Inflammatory macrophage (primary cell): ENCODE measurements around the gene STXBP4.

ENCODE experiments used
- DNase-seq, 2 donors: peaks; one replicate each; pipeline ENCODE4 v3.0.0-alpha.2; 2020 to 2022

The STXBP4 gene

DNA sequence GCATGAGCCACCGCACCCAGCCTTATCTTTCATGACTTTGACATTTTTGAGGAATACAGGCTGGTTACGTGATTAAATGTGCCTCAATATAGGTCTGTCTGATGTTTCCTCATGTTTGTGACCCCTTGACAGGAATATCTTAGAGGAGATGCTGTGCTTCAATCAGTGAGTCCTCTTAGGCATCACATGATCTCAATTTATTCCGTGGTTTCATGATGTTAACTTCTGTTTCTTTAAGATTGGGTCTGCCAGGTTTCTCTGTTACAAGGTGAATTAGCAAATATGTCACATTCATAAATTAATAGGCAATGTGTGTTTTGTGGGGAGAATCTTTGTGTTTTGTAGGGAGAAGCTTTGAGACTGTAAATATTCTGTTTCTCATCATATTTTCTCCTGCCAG is 3.3 kb downstream of the STXBP4 start:
- no peak for DNase-seq

- DNase-seq, result no peak
Measured at GRCh38 chr17:54972406-54973138, 4.0 kb downstream of the STXBP4 start.

- DNase-seq, result no peak
Measured at GRCh38 chr17:54974759-54975158, 6.2 kb downstream of the STXBP4 start.

DNA sequence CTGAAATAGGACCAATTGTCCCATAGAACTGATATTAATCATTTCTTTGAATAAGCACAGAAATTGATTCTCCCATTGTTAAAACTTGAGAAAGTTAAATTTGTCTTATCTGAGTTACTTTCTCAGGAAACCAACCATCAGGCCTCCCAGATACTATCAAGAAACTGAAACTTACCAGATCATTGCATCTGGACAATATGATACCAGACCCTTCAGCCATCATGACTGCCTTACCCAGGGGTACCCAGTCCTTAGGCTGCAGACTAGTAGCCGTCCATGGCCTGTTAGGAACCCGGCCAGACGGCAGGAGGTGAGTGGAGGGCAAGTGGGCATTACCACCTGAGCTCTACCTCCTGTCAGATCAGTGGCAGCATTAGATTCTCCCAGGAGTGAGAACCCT is 7.8 kb downstream of the STXBP4 start:
- DNase-seq, result no peak

DNA sequence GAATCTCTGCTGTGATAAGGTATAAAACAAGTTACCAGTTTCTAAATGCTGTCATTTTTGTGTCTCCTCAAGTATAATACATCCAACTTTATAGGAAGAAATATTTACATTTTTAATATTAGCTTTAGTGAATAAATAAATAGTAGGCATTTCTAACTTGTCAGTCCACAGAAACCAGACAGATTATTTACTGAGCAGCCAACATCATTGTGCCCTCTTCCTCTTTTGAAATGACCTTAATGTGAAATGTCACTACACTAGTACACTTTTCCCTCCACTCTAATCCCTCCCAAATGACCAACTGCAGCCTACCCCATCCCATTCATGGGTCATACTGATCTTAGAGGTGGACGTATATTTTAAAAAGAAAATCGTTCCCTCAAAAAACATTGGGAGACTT is 9.2 kb downstream of the STXBP4 start:
- no peak for DNase-seq

DNA sequence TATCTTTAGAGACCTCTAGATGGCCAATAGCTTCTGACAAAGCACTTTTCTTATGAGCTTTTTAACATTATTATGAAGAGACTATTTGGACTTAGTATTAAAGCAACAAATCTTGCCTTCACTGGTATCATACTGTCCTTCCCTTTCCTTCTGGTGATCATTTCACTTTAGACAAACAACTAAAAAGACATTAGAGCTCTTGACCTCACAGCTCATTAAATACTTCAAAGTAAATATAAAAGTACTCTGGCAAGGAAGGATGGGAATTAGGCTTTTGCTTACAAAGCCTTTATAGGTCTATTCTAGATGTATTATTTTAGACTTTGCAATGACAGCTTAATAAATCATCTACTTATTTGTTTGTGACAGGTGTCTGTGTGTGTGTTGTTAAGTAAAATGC is 11.1 kb downstream of the STXBP4 start:
- no peak for DNase-seq

DNA sequence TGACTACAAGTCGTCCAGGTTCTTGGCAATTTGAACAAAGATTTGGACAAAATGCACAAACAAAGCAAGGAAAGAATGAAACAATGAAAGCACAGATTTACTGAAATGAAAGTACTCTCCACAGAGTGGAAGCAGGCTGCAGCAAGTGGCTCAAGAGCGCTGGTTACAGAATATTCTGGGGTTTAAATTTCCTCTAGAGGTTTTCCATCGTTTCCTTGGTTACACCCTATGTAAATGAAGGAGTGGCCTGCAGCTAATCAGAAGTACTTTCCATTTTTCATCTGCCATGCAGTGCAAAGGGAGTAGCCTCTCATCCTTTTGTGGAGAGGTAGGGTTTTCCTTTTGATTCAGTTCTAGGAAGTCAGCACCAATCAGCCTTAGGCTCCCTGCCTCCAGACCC is 11.8 kb downstream of the STXBP4 start:
- DNase-seq, result no peak

GRCh38 chr17:54982399-54982798 is 13.8 kb downstream of the STXBP4 start:
- DNase-seq, result no peak

- no peak for DNase-seq
Measured at GRCh38 chr17:54983260-54983659, 14.7 kb downstream of the STXBP4 start.

GRCh38 chr17:54985476-54985875 is 16.9 kb downstream of the STXBP4 start:
- no peak for DNase-seq

DNA sequence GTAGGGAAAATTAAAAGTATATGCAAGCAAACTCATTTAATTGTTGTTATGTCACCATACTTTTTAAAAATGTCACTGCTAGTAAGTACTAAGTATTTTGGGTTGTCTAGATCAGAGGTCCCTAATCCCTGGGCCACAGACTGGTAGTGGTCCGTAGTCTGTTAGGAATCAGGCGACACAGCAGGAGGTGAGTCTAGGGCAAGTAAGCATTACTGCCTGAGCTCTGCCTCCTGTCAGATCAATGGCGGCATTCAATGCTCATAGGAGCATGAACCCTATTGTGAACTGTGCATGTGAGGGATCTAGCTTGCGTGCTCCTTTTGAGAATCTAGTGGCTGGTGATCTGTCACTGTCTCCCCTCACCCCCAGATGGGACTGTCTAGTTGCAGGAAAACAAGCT is 21.6 kb downstream of the STXBP4 start:
- DNase-seq, result no peak

GRCh38 chr17:54991567-54991966 is 23.0 kb downstream of the STXBP4 start:
- DNase-seq, result no peak

- peak; percentile 28 to 44 for DNase-seq
Measured at GRCh38 chr17:54992797-54993639, 24.5 kb downstream of the STXBP4 start.

DNA sequence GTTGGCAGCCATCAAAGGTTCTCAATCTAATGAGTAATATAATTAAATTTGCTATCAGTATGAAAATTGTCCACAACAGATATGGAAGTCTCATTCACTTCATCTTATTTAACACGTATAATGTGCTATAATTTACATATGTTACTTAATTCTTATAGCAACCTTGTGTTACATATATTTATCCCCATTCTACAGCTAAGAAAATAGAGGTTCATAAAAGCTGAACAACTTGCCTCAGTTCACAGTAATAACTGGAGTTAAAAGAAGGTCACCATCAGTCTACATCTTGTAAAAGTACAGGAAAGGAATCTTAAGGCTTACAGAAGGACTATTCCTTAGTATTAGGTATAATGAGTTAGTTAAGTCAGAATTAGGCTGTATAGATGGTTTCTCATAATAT is 27.9 kb downstream of the STXBP4 start:
- no peak for DNase-seq

DNA sequence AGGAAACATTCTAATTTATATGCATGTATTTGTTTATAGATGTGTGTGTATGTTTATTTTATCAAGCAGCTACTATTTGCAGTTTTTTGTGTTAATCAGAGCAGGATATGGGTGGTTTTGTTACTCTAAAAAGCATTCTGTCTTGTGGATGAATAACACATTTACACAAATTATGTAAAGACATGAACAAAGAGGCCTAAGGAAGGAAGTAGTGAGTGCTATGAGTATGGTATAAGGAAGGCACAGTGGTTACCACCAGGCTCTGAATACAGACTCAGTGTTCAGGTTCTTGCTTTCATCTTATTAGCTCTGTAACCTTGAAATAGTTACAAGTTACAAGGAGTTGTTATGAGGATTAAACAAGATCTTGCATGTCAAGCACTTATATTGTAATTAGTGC is 33.9 kb downstream of the STXBP4 start:
- DNase-seq, result no peak

DNA sequence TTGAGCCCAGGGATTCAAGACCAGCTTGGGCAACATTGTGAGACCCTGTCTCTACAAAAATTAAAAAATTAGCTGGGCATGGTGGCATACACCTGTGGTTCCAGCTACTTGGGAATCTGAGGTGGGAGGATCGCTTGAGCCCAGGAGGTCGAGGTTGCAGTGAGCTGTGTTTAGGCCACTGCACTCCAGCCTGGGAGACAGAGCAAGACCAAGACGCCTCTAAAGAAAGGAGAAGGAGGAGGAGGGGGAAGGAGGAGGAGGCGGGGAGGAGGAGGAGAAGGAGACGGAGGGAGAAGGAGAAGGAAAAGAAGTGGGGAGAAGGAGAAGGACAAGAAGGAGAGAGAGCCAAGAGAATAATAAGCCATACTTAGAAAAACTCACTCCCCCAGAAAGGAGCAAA is 35.9 kb downstream of the STXBP4 start:
- no peak for DNase-seq

GRCh38 chr17:55005520-55005919 is 37.0 kb downstream of the STXBP4 start:
- DNase-seq, result peak; percentile 15 to 30

GRCh38 chr17:55023626-55024025 is 55.1 kb downstream of the STXBP4 start:
- DNase-seq, result no peak

GRCh38 chr17:55037828-55038227 is 69.3 kb downstream of the STXBP4 start:
- DNase-seq, result no peak

DNA sequence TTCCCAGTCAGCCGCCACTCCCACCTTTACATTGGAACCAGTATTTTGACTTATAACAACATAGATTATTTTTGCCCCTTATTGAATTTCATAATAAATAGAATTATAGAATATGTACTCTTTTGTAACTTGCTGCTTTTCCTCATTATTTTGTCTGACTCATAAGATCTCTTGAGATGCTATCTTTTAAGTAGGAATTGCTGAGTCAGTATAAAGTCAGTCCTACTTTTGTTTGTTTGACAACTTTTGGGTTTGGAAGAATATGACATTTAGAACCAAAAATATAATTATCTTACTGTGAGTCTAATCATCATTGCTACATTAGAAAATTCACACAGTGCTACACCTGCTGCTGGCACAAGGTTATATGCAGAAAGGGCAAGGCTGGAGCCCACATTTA is 69.7 kb downstream of the STXBP4 start:
- no peak for DNase-seq

- DNase-seq, result no peak
Measured at GRCh38 chr17:55040611-55041010, 72.0 kb downstream of the STXBP4 start.

DNA sequence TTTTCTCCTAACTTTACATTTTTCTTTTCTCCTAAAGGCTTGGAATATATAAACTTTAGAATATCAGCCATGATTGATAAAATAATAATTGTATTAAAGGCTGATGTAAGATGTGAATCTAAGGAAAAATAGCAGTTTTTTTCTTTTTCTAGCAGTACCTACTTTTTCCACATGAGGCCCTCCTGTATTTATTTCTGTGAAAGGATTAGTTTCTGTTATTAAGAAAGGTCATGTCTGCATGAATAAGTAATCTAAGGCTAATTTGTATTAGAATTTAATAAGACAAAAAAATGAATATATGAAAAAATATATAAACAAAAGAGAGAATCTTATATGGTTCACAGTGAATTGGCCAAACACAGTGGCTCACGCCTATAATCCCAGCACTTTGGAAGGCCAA is 85.3 kb downstream of the STXBP4 start:
- no peak for DNase-seq

DNA sequence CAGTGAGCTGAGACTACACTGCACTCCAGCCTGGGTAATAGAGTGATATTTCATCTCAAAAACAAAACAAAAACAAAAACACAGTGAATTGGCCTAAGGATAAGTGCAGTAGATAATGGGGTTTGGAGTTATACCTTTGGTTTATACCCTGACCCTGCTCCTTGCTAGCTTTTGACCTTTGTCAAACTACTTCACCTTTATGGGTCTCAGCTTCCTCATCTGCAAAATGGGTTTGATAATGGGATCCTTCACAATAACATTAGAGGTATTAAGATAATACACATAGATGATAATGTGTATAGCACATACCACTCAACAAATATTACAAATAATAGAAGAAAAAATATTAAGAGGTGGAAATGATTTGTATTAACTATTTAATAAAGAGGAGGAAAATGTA is 85.9 kb downstream of the STXBP4 start:
- no peak for DNase-seq

- DNase-seq, result no peak
Measured at GRCh38 chr17:55056526-55056925, 88.0 kb downstream of the STXBP4 start.
